Heart left ventricle (tissue), 16 donors: ENCODE data around the gene PMEPA1. TPM values are rescaled to one million over a fixed set of nuclear protein-coding genes. Genes with fewer than 3 reads are reported as not detected.

ENCODE experiments used
- ATAC-seq, 4 donors: fragments of 200-7000 bp; cut with Tn5 transposase; one replicate each; pipeline ENCODE4 v1.9.1; 2020 to 2022; ENCODE audit warnings: moderate library complexity in 4 of 4, mild to moderate bottlenecking in 3 of 4, moderate number of reproducible peaks in 1 of 4
- DNase-seq, 5 donors: peaks; one replicate each; pipeline ENCODE4 v3.0.0-alpha.2; 2020
- H3K27ac ChIP-seq, 12 donors: fragments of 200-600 bp; sonication (generic) in 4 of 12; one replicate each; pipeline versions ENCODE4 v1.5.0 to v1.8.0; 2016 to 2022; ENCODE audit warnings: mild to moderate bottlenecking in 2 of 12
- H3K27me3 ChIP-seq, 9 donors: fragments of 200-600 bp; sonication (generic) in 2 of 9; one replicate each; pipeline versions ENCODE4 v1.5.1 to v1.8.0; 2016 to 2022; ENCODE audit warnings: mild to moderate bottlenecking in 3 of 9
- H3K36me3 ChIP-seq, 9 donors: fragments of 200-600 bp; sonication (generic) in 2 of 9; one replicate each; pipeline versions ENCODE4 v1.5.0 to v1.8.0; 2018 to 2022; ENCODE audit warnings: mild to moderate bottlenecking in 2 of 9
- H3K4me1 ChIP-seq, 12 donors: fragments of 200-600 bp; sonication (generic) in 4 of 12; one replicate each; pipeline versions ENCODE4 v1.5.0 to v1.8.0; 2016 to 2022; ENCODE audit warnings: mild to moderate bottlenecking in 3 of 12
- H3K4me3 ChIP-seq, 12 donors: fragments of 200-600 bp; sonication (generic) in 4 of 12; one replicate each; pipeline versions ENCODE4 v1.5.0 to v1.8.0; 2017 to 2022; ENCODE audit warnings: mild to moderate bottlenecking in 9 of 12, moderate library complexity in 4 of 12
- H3K9me3 ChIP-seq, 12 donors: fragments of 200-600 bp; sonication (generic) in 4 of 12; one replicate each; pipeline versions ENCODE4 v1.5.0 to v1.8.0; 2016 to 2022; ENCODE audit warnings: mild to moderate bottlenecking in 1 of 12
- CTCF ChIP-seq, 12 donors: fragments of 200-600 bp; sonication (generic) in 4 of 12; IDR thresholded peaks; one replicate each; pipeline versions ENCODE4 v1.5.0 to v1.8.0; 2018 to 2022; ENCODE audit warnings: antibody characterized with exemption in 12 of 12, mild to moderate bottlenecking in 5 of 12
- POLR2A ChIP-seq, 2 donors: fragments of 450-650 bp; IDR thresholded peaks; one replicate each; pipeline ENCODE4 v1.6.1; 2017; ENCODE audit warnings: antibody characterized with exemption in 2 of 2, mild to moderate bottlenecking in 2 of 2, moderate library complexity in 2 of 2
- WGBS, 4 donors: extraction: QIAGEN DNeasy Blood & Tissue Kit in 2 of 4; methylation state at CpG; one replicate each; pipeline versions ENCODE4 v1.1.5 to v1.1.7; 2013 to 2018; 5-methylcytosine and 5-hydroxymethylcytosine counted together
- intact Hi-C, 10 donors: fragments of 100-400 bp; cut with DNase I; formaldehyde crosslinking; loops; one replicate each; pipeline versions ENCODE4 v1.11.1 to v1.14.2; 2022
- polyA plus RNA-seq, 2 donors: library from polyadenylated mRNA; stranded (reverse); fragments of 200-250 nt; gene quantifications; one replicate each; pipeline ENCODE4 v1.2.3, GENCODE V29; 2013
- total RNA-seq, 9 donors: library from RNA; depleted of rRNA in 2 of 9; stranded (reverse); fragments of >200 nt in 2 of 9; fragmentation: NEBNext Ultra II Directional in 3 of 9; extraction: Animal tissue kit (Norgen Biotek cat#: 25700) in 3 of 9; gene quantifications; one replicate each; pipeline versions ENCODE4 v1.1.0 to v1.2.4, GENCODE V29; 2016 to 2023
- donor health status: ischemic (EF 13 %, LVEDD 7.1; RV severe dilation, severe dysfunction).
- donor health status: healthy with polysubstance abuse.
- donor health status: DM: no; HTN: yes; CAD: no.
- donor health status: DM: no; HTN: no; CAD: no.
- donor health status: ischemic (EF 25% LVEDD 6.9; RV normal size, moderate dysfunction).
- donor health status: ischemic (EF 25% LVEDD 5.7; RV mildly dilated, moderate dysfunction).
- donor health status: healthy.
- donor health status: DM: yes; HTN: yes; CAD: no.
- donor health status: ischemic (EF 35%, LVEDD 5.7; RV mildly dilated, moderate dysfunction).
- donor health status: nonischemic (EF 11% LVEDD 7.7; RV severe dilation, severe dysfunction).
- donor health status: DM: yes; HTN: yes; CAD: no.
- donor health status: PGD.
- donor health status: ischemic (EF 29% LVEDD 5.4; RV normal size, mild dysfunction).
- donor health status: nonischemic (EF 23%, LVEDD 6.1; RV moderate dilation, normal function).

PMEPA1 gene
- total and polyA plus RNA-seq, 11 donors = 12.6 to 115 (median 30.0) TPM

GRCh38 chr20:57743450-57744095, 33.8 kb upstream of the PMEPA1 start:
- no peak for TF ChIP-seq CTCF (IDR thresholded peaks at IDR 0.05)
- TF ChIP-seq POLR2A (IDR thresholded peaks at IDR 0.05) = no peak
- Histone ChIP-seq H3K4me1 (peaks cover 7 to 24% (median 17%) of the 10 kb centered on the region in 12 donors), H3K27me3 (no peaks in the 10 kb centered on the region), H3K9me3 (no peaks in the 10 kb centered on the region), H3K36me3 (no peaks in the 10 kb centered on the region), H3K27ac (no peak overlapping the region), H3K4me3 (no peak overlapping the region)
- intact Hi-C loops = no loop called here
- ATAC-seq = no peak
- no peak for DNase-seq
- WGBS, 4 donors = 80 to 83% (median 81%) methylated on average over 10 of the region's 10 CpGs

- DNase-seq (no peak), ATAC-seq (peak in 3 of 4 donors; percentile 38 to 49 (median 48))
- H3K4me1 ChIP-seq = peaks cover under 1 to 15% (median 9%) of the 10 kb centered on the region in 12 donors
- intact Hi-C loops = no loop called here
- H3K4me3 ChIP-seq = no peak overlapping the region
- H3K27me3 ChIP-seq = no peaks in the 10 kb centered on the region
- H3K27ac ChIP-seq = no peak overlapping the region
- no peaks in the 10 kb centered on the region for H3K9me3 ChIP-seq
- no peaks in the 10 kb centered on the region for H3K36me3 ChIP-seq
- TF ChIP-seq CTCF (IDR thresholded peaks at IDR 0.05) (no peak), POLR2A (IDR thresholded peaks at IDR 0.05) (no peak)
- WGBS, 4 donors = 53 to 65% (median 58%) methylated on average over 11 of the region's 11 CpGs
These were observed 32.8 kb upstream of the PMEPA1 start for GRCh38 chr20:57742507-57743181.

GRCh38 chr20:57738484-57738883, 28.7 kb upstream of the PMEPA1 start:
- TF ChIP-seq POLR2A (IDR thresholded peaks at IDR 0.05) (no peak), CTCF (IDR thresholded peaks at IDR 0.05) (no peak)
- ATAC-seq (no peak), DNase-seq (no peak)
- Histone ChIP-seq H3K27me3 (no peaks in the 10 kb centered on the region), H3K27ac (no peak overlapping the region), H3K4me1 (peaks cover 0 to 7% (median 0%) of the 10 kb centered on the region in 12 donors), H3K4me3 (no peak overlapping the region), H3K9me3 (no peaks in the 10 kb centered on the region), H3K36me3 (no peaks in the 10 kb centered on the region)
- WGBS, 4 donors = 36 to 71% (median 43%) methylated on average over 2 of the region's 2 CpGs
- intact Hi-C loops = no loop called here

GRCh38 chr20:57738053-57738452, 28.2 kb upstream of the PMEPA1 start:
- Histone ChIP-seq H3K4me3 (no peak overlapping the region), H3K27ac (no peak overlapping the region), H3K36me3 (no peaks in the 10 kb centered on the region), H3K9me3 (no peaks in the 10 kb centered on the region), H3K4me1 (peaks cover 0 to 5% (median 0%) of the 10 kb centered on the region in 12 donors), H3K27me3 (no peaks in the 10 kb centered on the region)
- DNase-seq (no peak), ATAC-seq (no peak)
- intact Hi-C loops = no loop called here
- TF ChIP-seq POLR2A (IDR thresholded peaks at IDR 0.05) (no peak), CTCF (IDR thresholded peaks at IDR 0.05) (no peak)
- WGBS, 4 donors = 89 to 100% (median 94%) methylated on average over 2 of the region's 2 CpGs
